ENCODE data around the gene NIPBL.

GRCh38 chr5:36928947-36929346 lies 52.4 kb downstream of the NIPBL start:
- TF ChIP-seq, protein P1, sequence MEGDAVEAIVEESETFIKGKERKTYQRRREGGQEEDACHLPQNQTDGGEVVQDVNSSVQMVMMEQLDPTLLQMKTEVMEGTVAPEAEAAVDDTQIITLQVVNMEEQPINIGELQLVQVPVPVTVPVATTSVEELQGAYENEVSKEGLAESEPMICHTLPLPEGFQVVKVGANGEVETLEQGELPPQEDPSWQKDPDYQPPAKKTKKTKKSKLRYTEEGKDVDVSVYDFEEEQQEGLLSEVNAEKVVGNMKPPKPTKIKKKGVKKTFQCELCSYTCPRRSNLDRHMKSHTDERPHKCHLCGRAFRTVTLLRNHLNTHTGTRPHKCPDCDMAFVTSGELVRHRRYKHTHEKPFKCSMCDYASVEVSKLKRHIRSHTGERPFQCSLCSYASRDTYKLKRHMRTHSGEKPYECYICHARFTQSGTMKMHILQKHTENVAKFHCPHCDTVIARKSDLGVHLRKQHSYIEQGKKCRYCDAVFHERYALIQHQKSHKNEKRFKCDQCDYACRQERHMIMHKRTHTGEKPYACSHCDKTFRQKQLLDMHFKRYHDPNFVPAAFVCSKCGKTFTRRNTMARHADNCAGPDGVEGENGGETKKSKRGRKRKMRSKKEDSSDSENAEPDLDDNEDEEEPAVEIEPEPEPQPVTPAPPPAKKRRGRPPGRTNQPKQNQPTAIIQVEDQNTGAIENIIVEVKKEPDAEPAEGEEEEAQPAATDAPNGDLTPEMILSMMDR (IDR thresholded peaks at IDR 0.05; ENCODE audit: insufficient read depth, low read length, poor library complexity, severe bottlenecking) = no peak
- TF ChIP-seq EZH2phosphoT487 (conservative IDR thresholded peaks at IDR 0.05; ENCODE audit: low read length) = no peak

All from SU-DHL-6 (cell line).